IPS-20b (cell line): ENCODE data around the gene NSUN6.
"Not testable (repeated sequence)": the region's sequence is repeated elsewhere in the genome, so short reads cannot be mapped to it uniquely, and the experiment has no call there.

ENCODE experiments used
- H3K27ac ChIP-seq: one replicate; pipeline ENCODE4 v1.5.1; 2013; ENCODE audit warnings: low read length
- H3K27me3 ChIP-seq: 2 replicates; pipeline ENCODE4 v1.6.1; 2013; ENCODE audit warnings: mild to moderate bottlenecking, low read length, inconsistent platforms; ENCODE audit not compliant: insufficient read depth
- H3K36me3 ChIP-seq: 2 replicates; pipeline ENCODE4 v1.6.1; 2013; ENCODE audit warnings: low read depth, mild to moderate bottlenecking, inconsistent platforms, low read length, moderate library complexity; ENCODE audit not compliant: insufficient read depth
- H3K4me1 ChIP-seq: 2 replicates; pipeline ENCODE4 v1.6.1; 2013; ENCODE audit warnings: mild to moderate bottlenecking, control low read depth, inconsistent platforms, low read length, moderate library complexity; ENCODE audit not compliant: insufficient read depth
- H3K4me3 ChIP-seq: 2 replicates; pipeline ENCODE4 v1.5.1; 2013; ENCODE audit warnings: mild to moderate bottlenecking, low read length, inconsistent platforms
- H3K9ac ChIP-seq: 2 replicates; pipeline ENCODE4 v1.6.1; 2013; ENCODE audit warnings: low read depth, mild to moderate bottlenecking, inconsistent platforms, low read length, moderate library complexity
- H3K9me3 ChIP-seq: 2 replicates; pipeline ENCODE4 v1.6.1; 2013; ENCODE audit warnings: mild to moderate bottlenecking, low read depth, low read length, inconsistent platforms; ENCODE audit not compliant: insufficient read depth

The NSUN6 gene

DNA sequence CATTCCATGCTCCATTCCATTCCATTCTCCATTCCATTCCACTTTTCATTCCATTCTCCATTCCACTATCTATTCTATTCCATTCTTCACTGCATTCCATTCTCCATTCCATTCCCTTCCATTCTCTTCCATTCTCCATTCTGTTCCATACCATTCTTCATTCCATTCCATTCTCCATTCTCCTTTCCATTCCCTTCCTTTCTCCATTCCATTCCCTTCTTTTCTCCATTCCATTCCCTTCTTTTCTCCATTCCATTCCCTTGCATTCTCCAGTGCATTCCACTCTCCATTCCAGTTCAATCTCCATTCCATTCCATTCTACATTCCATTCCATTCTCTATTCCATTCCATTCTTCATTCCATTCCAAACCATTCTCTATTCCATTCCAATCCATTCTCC is 80.3 kb downstream of the NSUN6 start:
- no peak overlapping the region for H3K27ac ChIP-seq
- H3K4me1 ChIP-seq: no peaks in the 10 kb centered on the region
- no peak overlapping the region for H3K9ac ChIP-seq
- H3K27me3 ChIP-seq: no peaks in the 10 kb centered on the region
- H3K9me3 ChIP-seq: peaks cover 85% of the 10 kb centered on the region
- no peaks in the 10 kb centered on the region; the same call in 1 of the 2 replicates for H3K36me3 ChIP-seq
- no peak overlapping the region for H3K4me3 ChIP-seq

- H3K9me3 ChIP-seq: peaks cover 88% of the 10 kb centered on the region
- H3K9ac ChIP-seq, H3K36me3 ChIP-seq, H3K4me3 ChIP-seq, H3K4me1 ChIP-seq, H3K27me3 ChIP-seq, H3K27ac ChIP-seq: not testable (repeated sequence)
Observed at GRCh38 chr10:18570386-18570785, 81.0 kb downstream of the NSUN6 start.

GRCh38 chr10:18567343-18567856 is 84.0 kb downstream of the NSUN6 start:
- no peak overlapping the region for H3K9ac ChIP-seq

GRCh38 chr10:18566177-18566576 is 85.2 kb downstream of the NSUN6 start:
- Histone ChIP-seq H3K9ac (no peak overlapping the region), H3K4me1 (no peaks in the 10 kb centered on the region), H3K9me3 (peaks cover 85% of the 10 kb centered on the region)

More at GRCh38 chr10:18567343-18567856, 84.0 kb downstream of the NSUN6 start:
- H3K36me3 ChIP-seq: no peaks in the 10 kb centered on the region; the same call in 1 of the 2 replicates
- H3K27me3 ChIP-seq: no peaks in the 10 kb centered on the region
- peaks cover 89% of the 10 kb centered on the region for H3K9me3 ChIP-seq
- no peaks in the 10 kb centered on the region for H3K4me1 ChIP-seq
- no peak overlapping the region for H3K27ac ChIP-seq
- no peak overlapping the region for H3K4me3 ChIP-seq

DNA sequence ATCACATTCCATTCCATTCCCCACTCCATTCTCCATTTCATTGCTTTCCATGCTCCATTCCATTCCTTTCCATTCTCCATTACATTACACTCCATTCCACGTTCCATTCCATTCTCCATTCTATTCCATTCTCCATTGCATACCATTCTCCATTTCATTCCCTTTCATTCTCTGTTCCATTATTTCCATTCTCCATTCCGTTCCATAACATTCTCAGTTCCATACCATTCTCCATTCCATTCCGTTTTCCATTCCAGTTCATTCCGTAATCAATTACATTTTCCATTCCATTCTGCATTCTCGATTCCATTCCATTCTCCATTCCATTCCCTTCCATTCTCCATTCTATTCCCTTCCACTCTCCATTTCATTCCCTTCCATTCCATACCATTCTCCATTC is 86.4 kb downstream of the NSUN6 start:
- H3K27me3 ChIP-seq: no peaks in the 10 kb centered on the region
- H3K9ac ChIP-seq: no peak overlapping the region
- H3K36me3 ChIP-seq: peaks cover 7% of the 10 kb centered on the region; the same call in 1 of the 2 replicates
- H3K4me3 ChIP-seq: no peak overlapping the region
- H3K9me3 ChIP-seq: peaks cover 82% of the 10 kb centered on the region
- no peak overlapping the region for H3K27ac ChIP-seq
- no peaks in the 10 kb centered on the region for H3K4me1 ChIP-seq

More at GRCh38 chr10:18566177-18566576, 85.2 kb downstream of the NSUN6 start:
- Histone ChIP-seq H3K27me3 (no peaks in the 10 kb centered on the region), H3K36me3 (no peaks in the 10 kb centered on the region; the same call in 1 of the 2 replicates), H3K27ac (no peak overlapping the region), H3K4me3 (no peak overlapping the region)

DNA sequence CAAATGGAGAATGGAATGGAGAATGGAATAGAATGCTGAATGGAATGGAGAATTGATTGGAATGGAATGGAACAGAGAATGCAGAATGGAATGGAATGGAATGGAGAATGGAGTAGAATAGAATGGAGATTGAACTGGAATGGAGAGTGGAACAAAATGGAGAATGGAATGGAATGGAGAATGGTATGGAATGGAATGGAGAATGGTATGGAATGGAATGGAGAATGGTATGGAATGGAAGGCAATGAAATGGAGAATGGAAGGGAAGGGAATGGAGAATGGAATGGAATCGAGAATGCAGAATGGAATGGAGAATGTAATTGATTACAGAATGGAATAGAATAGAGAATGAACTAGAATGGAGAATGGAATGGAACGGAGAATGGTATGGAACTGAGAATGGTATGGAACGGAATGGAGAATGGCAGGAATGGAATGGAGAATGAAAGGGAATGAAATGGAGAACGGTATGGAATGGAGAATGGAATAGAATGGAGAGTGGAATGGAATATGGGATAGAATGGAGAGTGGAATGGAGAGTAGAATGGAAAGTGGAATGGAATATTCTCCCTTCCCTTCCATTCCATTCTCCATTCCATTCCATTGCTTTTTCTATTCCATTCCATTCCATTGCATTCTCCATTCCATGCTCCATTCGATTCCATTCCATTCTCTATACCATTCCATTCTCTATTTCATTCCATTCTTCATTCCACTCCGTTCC is 88.2 kb downstream of the NSUN6 start:
- peaks cover 82% of the 10 kb centered on the region for H3K9me3 ChIP-seq
- no peaks in the 10 kb centered on the region for H3K27me3 ChIP-seq
- H3K27ac ChIP-seq: no peak overlapping the region
- no peak overlapping the region for H3K9ac ChIP-seq
- peaks cover 23% of the 10 kb centered on the region for H3K36me3 ChIP-seq
- H3K4me3 ChIP-seq: no peak overlapping the region
- H3K4me1 ChIP-seq: no peaks in the 10 kb centered on the region

DNA sequence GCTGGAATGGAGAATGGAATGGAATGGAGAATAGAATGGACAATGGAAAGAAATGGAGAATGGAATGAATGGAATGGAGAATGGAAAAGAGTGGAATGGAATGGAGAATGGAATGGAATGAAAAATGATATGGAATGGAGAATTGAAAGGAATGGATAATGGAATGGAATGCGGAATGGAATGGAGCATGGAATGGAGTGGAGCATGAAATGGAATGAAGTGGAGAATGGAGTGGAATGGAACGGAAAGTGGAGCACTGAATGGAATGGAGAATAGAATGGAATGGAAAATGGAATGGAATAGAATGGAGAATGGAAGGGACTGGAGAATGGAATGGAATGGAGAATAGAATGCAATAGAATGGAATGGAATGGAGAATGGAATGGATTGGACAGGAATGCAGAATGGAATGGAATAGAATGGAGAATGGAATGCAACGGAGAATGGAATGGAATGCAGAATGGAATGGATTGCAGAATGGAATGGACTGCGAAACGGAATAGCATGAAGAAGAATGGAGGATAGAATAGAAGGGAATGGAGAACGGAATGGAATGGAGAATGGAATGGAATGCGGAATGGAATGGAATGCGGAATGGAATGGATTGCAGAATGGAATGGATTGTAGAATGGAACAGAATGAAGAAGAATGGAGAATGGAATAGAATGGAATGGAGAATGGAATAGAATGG is 89.4 kb downstream of the NSUN6 start:
- H3K9ac ChIP-seq: no peak overlapping the region
- no peaks in the 10 kb centered on the region for H3K4me1 ChIP-seq
- peaks cover 84% of the 10 kb centered on the region for H3K9me3 ChIP-seq
- no peaks in the 10 kb centered on the region for H3K27me3 ChIP-seq
- H3K36me3 ChIP-seq: peaks cover 35% of the 10 kb centered on the region
- H3K27ac ChIP-seq: no peak overlapping the region
- H3K4me3 ChIP-seq: no peak overlapping the region

DNA sequence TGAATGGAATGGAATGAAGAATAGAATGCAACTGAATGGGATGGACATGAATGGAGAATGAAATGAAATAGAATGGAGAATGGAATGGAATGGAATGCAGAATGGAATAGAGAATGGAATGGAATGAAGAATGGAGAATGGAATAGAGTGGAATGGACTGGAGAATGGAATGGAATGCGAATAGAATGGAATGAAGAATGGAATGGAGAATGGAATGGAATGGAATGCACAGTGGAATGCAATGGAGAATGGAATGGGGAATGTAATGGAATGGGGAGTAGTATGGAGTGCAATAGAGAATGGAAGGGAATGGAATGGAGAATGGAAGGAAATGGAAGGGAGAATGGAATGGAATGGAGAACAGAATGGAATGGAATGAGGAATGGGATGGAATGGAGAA is 93.4 kb downstream of the NSUN6 start:
- Histone ChIP-seq H3K36me3 (peaks cover 75% of the 10 kb centered on the region), H3K27ac (no peak overlapping the region), H3K4me1 (no peaks in the 10 kb centered on the region), H3K27me3 (no peaks in the 10 kb centered on the region), H3K9me3 (peaks cover 90% of the 10 kb centered on the region), H3K9ac (no peak overlapping the region), H3K4me3 (no peak overlapping the region)

GRCh38 chr10:18556522-18557147 is 94.8 kb downstream of the NSUN6 start:
- Histone ChIP-seq H3K4me3 (no peak overlapping the region), H3K9ac (no peak overlapping the region), H3K4me1 (no peaks in the 10 kb centered on the region), H3K27me3 (no peaks in the 10 kb centered on the region), H3K9me3 (peaks cover 81% of the 10 kb centered on the region), H3K27ac (no peak overlapping the region), H3K36me3 (peaks cover 83% of the 10 kb centered on the region)

DNA sequence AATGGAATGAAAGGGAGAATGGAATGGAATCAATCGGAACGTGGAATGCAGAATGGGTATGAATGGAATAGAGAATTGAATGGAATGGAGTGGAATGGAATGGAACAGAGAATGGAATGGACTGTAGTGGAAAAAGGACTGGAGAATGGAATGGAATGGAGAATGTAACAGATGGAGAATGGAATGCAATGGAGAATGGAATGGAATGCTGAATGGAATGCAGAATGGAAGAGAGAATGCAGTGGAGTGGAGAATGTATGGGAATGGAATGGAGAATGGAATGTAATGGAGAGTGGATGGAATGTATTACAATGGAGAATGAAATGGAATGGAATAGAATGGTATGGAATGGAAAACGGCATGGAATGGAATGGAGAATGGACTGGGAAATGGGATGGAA is 96.9 kb downstream of the NSUN6 start:
- Histone ChIP-seq H3K27ac (no peak overlapping the region), H3K4me3 (no peak overlapping the region), H3K36me3 (peaks cover 83% of the 10 kb centered on the region), H3K4me1 (no peaks in the 10 kb centered on the region), H3K9ac (no peak overlapping the region), H3K9me3 (peaks cover 67% of the 10 kb centered on the region), H3K27me3 (no peaks in the 10 kb centered on the region)

DNA sequence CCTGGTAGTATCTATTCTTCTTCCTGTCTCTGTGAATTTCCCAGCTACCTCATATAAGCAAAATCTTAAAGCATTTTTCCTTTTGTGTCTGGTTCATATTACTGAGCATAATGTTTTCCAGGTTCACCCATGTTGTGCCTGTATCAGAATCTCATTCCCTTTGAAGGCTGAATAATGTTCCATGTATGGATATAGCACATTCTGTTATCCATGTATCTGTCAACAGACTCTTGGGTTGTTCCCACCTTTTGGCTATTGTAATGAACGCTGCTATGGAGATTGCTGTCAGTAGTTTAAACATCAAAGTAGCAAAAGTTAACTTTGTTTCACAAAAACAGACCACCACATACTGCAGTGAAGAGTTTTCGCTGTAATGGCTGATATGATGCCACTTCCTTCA is 99.9 kb downstream of the NSUN6 start:
- no peak overlapping the region for H3K4me3 ChIP-seq
- H3K36me3 ChIP-seq: peaks cover 58% of the 10 kb centered on the region
- H3K4me1 ChIP-seq: no peaks in the 10 kb centered on the region

More for the DNA sequence above, 99.9 kb downstream of the NSUN6 start:
- no peaks in the 10 kb centered on the region for H3K27me3 ChIP-seq
- H3K9me3 ChIP-seq: peaks cover 37% of the 10 kb centered on the region
- no peak overlapping the region for H3K27ac ChIP-seq
- no peak overlapping the region for H3K9ac ChIP-seq
